ENCODE data around the gene PHKA2.
A peak's percentile ranks its signal among the peaks of the same experiment; 100 is the strongest.
"Not testable (repeated sequence)": the region's sequence is repeated elsewhere in the genome, so short reads cannot be mapped to it uniquely, and the experiment has no call there.

The PHKA2 gene, protein sequence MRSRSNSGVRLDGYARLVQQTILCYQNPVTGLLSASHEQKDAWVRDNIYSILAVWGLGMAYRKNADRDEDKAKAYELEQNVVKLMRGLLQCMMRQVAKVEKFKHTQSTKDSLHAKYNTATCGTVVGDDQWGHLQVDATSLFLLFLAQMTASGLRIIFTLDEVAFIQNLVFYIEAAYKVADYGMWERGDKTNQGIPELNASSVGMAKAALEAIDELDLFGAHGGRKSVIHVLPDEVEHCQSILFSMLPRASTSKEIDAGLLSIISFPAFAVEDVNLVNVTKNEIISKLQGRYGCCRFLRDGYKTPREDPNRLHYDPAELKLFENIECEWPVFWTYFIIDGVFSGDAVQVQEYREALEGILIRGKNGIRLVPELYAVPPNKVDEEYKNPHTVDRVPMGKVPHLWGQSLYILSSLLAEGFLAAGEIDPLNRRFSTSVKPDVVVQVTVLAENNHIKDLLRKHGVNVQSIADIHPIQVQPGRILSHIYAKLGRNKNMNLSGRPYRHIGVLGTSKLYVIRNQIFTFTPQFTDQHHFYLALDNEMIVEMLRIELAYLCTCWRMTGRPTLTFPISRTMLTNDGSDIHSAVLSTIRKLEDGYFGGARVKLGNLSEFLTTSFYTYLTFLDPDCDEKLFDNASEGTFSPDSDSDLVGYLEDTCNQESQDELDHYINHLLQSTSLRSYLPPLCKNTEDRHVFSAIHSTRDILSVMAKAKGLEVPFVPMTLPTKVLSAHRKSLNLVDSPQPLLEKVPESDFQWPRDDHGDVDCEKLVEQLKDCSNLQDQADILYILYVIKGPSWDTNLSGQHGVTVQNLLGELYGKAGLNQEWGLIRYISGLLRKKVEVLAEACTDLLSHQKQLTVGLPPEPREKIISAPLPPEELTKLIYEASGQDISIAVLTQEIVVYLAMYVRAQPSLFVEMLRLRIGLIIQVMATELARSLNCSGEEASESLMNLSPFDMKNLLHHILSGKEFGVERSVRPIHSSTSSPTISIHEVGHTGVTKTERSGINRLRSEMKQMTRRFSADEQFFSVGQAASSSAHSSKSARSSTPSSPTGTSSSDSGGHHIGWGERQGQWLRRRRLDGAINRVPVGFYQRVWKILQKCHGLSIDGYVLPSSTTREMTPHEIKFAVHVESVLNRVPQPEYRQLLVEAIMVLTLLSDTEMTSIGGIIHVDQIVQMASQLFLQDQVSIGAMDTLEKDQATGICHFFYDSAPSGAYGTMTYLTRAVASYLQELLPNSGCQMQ

GRCh38 chrX:18983666-18984380 is at the start of gene PHKA2:
Gene PHKA2, minus strand, starts transcription at chrX:18984114. Its CDS starts 182 bp downstream, at chrX:18983932.
- DNase-seq (ENCODE audit: low spot score) = peak; percentile 7

GRCh38 chrX:19030805-19031204 is 46.9 kb upstream of the PHKA2 start:
- no peak for DNase-seq (ENCODE audit: low spot score)

GRCh38 chrX:19028560-19028959 is 44.6 kb upstream of the PHKA2 start:
- DNase-seq (ENCODE audit: low spot score) = no peak

GRCh38 chrX:19024366-19024765 is 40.5 kb upstream of the PHKA2 start:
- no peak for DNase-seq (ENCODE audit: low spot score)

DNA sequence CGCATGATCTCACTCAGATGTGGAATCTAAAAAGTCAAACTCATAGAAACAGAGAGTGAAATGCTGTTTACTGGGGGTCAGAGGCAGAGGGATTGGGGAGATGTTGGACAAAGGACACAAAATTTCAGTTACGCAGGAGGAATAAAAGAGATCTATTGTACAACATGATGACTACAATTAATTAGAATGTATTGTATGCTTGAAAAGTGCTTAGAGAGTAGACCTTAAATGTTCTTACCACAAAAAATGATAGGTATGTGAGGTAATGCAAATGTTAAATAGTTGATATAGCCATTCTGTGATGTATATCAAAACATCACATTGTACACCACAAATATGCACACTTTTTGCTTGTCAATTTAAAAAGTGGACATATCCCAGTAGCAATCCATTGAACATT is 36.1 kb upstream of the PHKA2 start:
- DNase-seq (ENCODE audit: low spot score) = no peak

GRCh38 chrX:19017271-19017670 is 33.4 kb upstream of the PHKA2 start:
- peak; percentile 3 for DNase-seq (ENCODE audit: low spot score)

- DNase-seq (ENCODE audit: low spot score) = not testable (repeated sequence)
These were observed 32.7 kb upstream of the PHKA2 start for GRCh38 chrX:19016614-19017013.

DNA sequence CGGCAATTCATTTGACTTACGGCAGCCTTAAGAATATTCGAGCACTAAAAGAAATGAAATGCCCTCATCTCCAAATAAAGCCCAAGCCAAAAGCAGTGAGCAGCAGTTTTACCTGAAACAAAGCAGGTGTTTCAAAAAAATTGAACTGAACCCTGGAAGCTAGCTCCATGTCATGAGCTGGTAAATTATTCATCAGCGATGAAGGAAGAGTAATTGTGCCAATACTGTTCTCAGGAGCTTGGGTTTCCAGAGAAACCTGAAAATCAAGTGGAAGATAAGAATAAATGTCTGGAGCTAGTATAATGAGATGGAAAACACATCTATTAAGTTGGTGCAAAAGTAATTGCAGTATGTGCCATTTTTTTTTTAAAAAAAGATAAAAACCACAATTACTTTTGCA is 24.0 kb upstream of the PHKA2 start:
- DNase-seq (ENCODE audit: low spot score) = no peak

- DNase-seq (ENCODE audit: low spot score) = no peak
These were observed 23.1 kb upstream of the PHKA2 start for GRCh38 chrX:19007011-19007410.

DNA sequence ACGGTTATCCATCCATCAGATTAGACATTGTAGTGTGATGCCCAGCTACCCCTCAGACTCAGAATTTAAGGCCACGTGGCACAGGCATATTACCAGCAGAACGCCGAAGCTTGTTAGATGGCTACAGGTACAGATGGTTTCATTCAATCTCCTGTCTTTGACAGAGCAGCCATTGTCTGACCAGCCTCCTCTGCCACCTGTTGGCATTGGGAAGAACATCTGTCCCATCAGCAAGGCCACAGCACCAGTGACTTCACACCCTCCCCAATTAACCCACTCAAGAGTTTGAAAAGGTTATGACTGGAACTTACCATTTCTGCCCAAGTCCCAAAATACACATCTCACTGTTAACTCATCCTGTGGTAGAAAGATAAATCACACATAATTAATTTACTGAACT is 22.0 kb upstream of the PHKA2 start:
- DNase-seq (ENCODE audit: low spot score) = no peak

GRCh38 chrX:19003756-19004155 is 19.8 kb upstream of the PHKA2 start:
- DNase-seq (ENCODE audit: low spot score) = no peak

GRCh38 chrX:18998653-18999052 is 14.7 kb upstream of the PHKA2 start:
- DNase-seq (ENCODE audit: low spot score) = no peak

DNA sequence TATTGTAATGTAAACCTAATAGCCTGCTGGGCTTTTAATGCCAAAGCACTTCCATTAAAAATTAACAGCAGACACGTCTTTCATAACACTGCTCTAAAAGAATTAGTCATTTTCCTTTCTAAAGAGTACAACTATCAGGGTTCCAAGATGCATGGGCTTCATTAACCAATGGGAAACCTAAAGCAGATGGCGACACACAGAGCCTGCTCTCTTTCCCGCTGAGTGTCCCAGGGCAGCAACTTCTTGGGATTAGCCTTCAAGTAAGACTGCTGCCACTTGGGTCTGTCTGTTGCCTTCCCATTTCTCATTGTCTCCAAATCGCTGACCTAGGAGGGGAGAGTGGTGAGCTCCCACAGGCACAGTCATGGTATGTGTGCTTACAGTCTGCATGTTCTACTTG is 14.0 kb upstream of the PHKA2 start:
- no peak for DNase-seq (ENCODE audit: low spot score)

DNA sequence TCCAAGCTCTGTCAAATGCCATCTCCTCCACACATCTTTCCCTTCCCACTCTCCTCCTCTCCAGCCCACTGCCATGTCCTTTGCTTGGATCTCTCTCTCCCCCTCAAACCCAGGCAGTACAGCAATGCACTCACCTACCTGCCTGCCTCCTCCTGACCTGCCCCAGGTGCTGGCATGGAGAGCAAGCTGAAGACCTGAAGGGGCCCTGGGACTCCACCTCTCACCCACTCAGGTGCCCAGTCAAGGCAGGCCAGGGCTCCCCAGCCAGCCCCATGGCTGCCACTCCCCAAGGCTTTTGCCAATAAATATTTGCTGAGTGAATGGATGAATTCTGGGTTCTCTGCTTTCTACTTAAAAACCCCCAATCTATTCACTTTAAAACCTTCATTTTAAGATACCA is 12.6 kb upstream of the PHKA2 start:
- no peak for DNase-seq (ENCODE audit: low spot score)

- DNase-seq (ENCODE audit: low spot score) = no peak
These were observed 11.3 kb upstream of the PHKA2 start for GRCh38 chrX:18995221-18995620.

- DNase-seq (ENCODE audit: low spot score) = no peak
These were observed 10.8 kb upstream of the PHKA2 start for GRCh38 chrX:18994713-18995112.

DNA sequence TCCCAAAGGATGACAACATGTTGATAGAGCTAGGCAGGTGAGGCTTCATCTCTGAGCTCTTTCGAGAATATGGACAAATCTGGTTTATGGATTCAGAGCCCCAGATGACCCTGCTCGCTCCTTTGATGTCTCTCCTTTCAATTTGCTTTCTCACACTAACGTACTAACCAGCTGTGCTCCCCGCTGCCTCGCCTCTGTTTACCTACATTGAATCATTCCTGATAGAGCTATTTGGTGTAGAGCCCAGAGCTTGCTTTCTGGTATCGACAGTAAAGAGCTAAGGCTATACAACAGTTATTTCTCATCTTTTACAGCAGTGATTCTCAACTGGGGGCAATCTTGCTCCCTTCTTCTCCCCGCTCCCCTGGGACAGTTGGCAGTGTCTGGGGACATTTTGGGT is 8.9 kb upstream of the PHKA2 start:
- DNase-seq (ENCODE audit: low spot score) = no peak

- DNase-seq (ENCODE audit: low spot score) = no peak
These were observed 1.2 kb upstream of the PHKA2 start for GRCh38 chrX:18985186-18985435.

DNA sequence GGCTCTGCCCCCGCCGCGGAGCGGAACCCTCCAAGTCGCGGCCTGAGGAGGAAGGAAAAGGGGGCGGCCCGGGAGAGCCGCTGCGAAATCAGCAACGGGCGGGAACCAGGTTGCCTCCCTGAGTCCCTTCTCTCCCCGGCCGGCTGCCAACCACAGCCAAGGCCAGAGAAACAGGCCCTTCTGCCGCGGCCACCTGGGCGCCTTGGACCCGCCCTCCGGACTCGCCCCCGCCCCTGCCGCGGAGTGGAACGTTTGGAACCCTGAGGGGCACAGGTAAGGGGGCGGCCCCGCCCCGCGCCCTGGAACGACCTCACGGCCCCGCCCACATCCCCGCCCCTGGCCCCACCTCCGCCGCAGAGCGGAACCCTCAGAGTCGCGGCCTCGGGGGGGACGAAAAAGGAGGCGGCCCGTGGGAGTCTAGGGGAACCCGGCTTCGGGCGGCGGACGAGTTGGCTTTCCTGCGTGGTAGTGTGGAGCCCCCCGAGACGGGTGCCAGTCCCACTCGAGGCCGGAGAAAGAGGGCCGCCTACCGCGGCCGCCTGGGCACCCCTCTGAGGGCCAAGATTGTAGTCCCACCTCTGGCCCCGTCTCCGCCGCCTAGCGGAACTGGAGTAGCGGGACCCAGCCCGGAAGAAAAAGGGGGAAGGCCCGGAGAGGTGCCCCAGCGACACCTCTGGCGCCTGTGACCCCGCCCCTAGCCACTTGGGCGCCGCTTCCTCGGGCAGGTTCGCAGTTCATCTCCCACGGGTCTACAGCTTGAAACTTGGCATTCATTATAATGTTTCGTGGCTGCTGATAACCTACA is 669 bp upstream of the PHKA2 start:
- peak; percentile 89 for DNase-seq (ENCODE audit: low spot score)

- DNase-seq (ENCODE audit: low spot score) = no peak
These were observed 2.6 kb downstream of the PHKA2 start for GRCh38 chrX:18981124-18981807.

GRCh38 chrX:18980262-18980661 is 3.7 kb downstream of the PHKA2 start:
- DNase-seq (ENCODE audit: low spot score) = not testable (repeated sequence)

Data from germinal center (tissue), 1 donor.